ENCODE data around the gene TTC33.

Gene TTC33

GRCh38 chr5:40475561-40475960, 280.2 kb downstream of the TTC33 start:
- DNase-seq, result no peak

- DNase-seq, result no peak
These were observed 281.5 kb downstream of the TTC33 start for GRCh38 chr5:40474250-40474649.

GRCh38 chr5:40465416-40465815, 290.3 kb downstream of the TTC33 start:
- no peak for DNase-seq

- no peak for DNase-seq
These were observed 291.2 kb downstream of the TTC33 start for GRCh38 chr5:40464511-40464910.

Measured in T-helper 9 cell (primary cell).